H1 (cell line): Measurements from ENCODE around the gene COL27A1. TPM values are rescaled to one million over a fixed set of nuclear protein-coding genes. Genes with fewer than 3 reads are reported as not detected.

Experiments
- CTCF ChIA-PET: fragments of 300-600 bp; sonication (Branson Sonifier 250); formaldehyde crosslinking; loops from one replicate; lab custom pipeline; 2021; ENCODE audit not compliant: partially characterized antibody; lab: Charles Lee
- POLR2A ChIA-PET: fragments of 300-600 bp; sonication (Branson Sonifier 250); formaldehyde crosslinking; loops from one replicate; lab custom pipeline; 2021; ENCODE audit warnings: inconsistent platforms; ENCODE audit not compliant: partially characterized antibody; lab: Charles Lee
- DNase-seq, 2 experiments: peaks; one replicate each; pipeline versions ENCODE4 v3.0.0 to v3.0.0-alpha.2; 2010 to 2022; ENCODE audit warnings: low spot score in 2 of 2, low read depth in 1 of 2, mixed read lengths in 1 of 2
- FAIRE-seq: peaks from 2 replicates; lab custom pipeline; 2011; peaks lifted over from hg19 to GRCh38; lab: Jason Lieb, UNC
- H2AFZ ChIP-seq: 2 replicates; pipeline ENCODE4 v1.8.1; 2012; ENCODE audit warnings: low read length, inconsistent platforms
- H2AK5ac ChIP-seq: 2 replicates; pipeline ENCODE4 v1.6.1; 2013; ENCODE audit warnings: low read depth, low read length
- H2BK120ac ChIP-seq: replicated peaks from 2 replicates; pipeline ENCODE3; 2013; ENCODE audit warnings: low read depth, low read length, inconsistent platforms
- H2BK12ac ChIP-seq: 2 replicates; pipeline ENCODE4 v1.6.1; 2013; ENCODE audit warnings: low read depth, low read length
- H2BK15ac ChIP-seq: 2 replicates; pipeline ENCODE4 v1.6.1; 2013; ENCODE audit warnings: low read length
- H2BK20ac ChIP-seq: 2 replicates; pipeline ENCODE4 v1.6.1; 2013; ENCODE audit warnings: low read length
- H2BK5ac ChIP-seq: 2 replicates; pipeline ENCODE4 v1.6.1; 2013; ENCODE audit warnings: low read depth, low read length
- H3K14ac ChIP-seq: 2 replicates; pipeline ENCODE4 v1.6.1; 2013; ENCODE audit warnings: inconsistent platforms; ENCODE audit not compliant: insufficient read length
- H3K18ac ChIP-seq: 2 replicates; pipeline ENCODE4 v1.6.1; 2013; ENCODE audit warnings: low read length; ENCODE audit errors: extremely low read depth
- H3K23ac ChIP-seq: 2 replicates; pipeline ENCODE4 v1.6.1; 2013; ENCODE audit warnings: inconsistent platforms; ENCODE audit not compliant: insufficient read length
- H3K23me2 ChIP-seq: 2 replicates; pipeline ENCODE4 v1.6.1; 2013; ENCODE audit warnings: low read depth, low read length
- H3K27ac ChIP-seq: 2 replicates; pipeline ENCODE4 v1.6.1; 2011; ENCODE audit warnings: low read depth, low read length, inconsistent platforms
- H3K27me3 ChIP-seq, 4 experiments: replicated peaks in 1 of 4; 1 replicate in 1 of 4; 2 replicates in 3 of 4; pipeline versions ENCODE4 v1.6.1 to v1.8.1; 2011 to 2013; ENCODE audit warnings: low read length in 3 of 4, mild to moderate bottlenecking in 3 of 4, inconsistent platforms in 2 of 4, mixed read lengths in 2 of 4, moderate library complexity in 1 of 4; ENCODE audit not compliant: control insufficient read depth in 3 of 4, insufficient read depth in 3 of 4; ENCODE audit errors: extremely low read depth in 1 of 4
- H3K36me3 ChIP-seq, 4 experiments: 2 replicates each; pipeline versions ENCODE4 v1.6.1 to v1.8.1; 2011 to 2013; ENCODE audit warnings: mild to moderate bottlenecking in 4 of 4, low read length in 3 of 4, moderate library complexity in 2 of 4, control low read depth in 1 of 4, inconsistent platforms in 1 of 4; ENCODE audit not compliant: insufficient read depth in 4 of 4, control insufficient read depth in 2 of 4
- H3K4ac ChIP-seq: replicated peaks from 2 replicates; pipeline ENCODE3; 2013; ENCODE audit warnings: low read length, low read depth, mixed read lengths, inconsistent platforms; ENCODE audit not compliant: insufficient read length
- H3K4me1 ChIP-seq, 4 experiments: replicated peaks in 1 of 4; 1 replicate in 1 of 4; 2 replicates in 3 of 4; pipeline versions ENCODE4 v1.6.1 to v1.8.1; 2011 to 2013; ENCODE audit warnings: low read length in 3 of 4, inconsistent platforms in 2 of 4, mixed read lengths in 1 of 4; ENCODE audit not compliant: insufficient read depth in 4 of 4, control insufficient read depth in 3 of 4
- H3K4me2 ChIP-seq, 2 experiments: 2 replicates each; pipeline versions ENCODE4 v1.6.1 to v1.8.1; 2011 to 2013; ENCODE audit warnings: low read depth in 2 of 2, low read length in 2 of 2, control low read depth in 1 of 2, inconsistent platforms in 1 of 2, mild to moderate bottlenecking in 1 of 2; ENCODE audit not compliant: insufficient read depth in 1 of 2
- H3K4me3 ChIP-seq, 4 experiments: fragments of 200-600, 300-600 bp in 1 of 4; sonication (generic), shearing (Covaris generic), sonication (Bioruptor Twin) in 1 of 4; 2 replicates each; pipeline versions ENCODE4 v1.5.1 to v1.8.1; 2011 to 2016; ENCODE audit warnings: low read length in 4 of 4, low read depth in 3 of 4, control low read depth in 2 of 4, inconsistent platforms in 2 of 4, mild to moderate bottlenecking in 2 of 4, mixed read lengths in 1 of 4, moderate library complexity in 1 of 4; ENCODE audit not compliant: insufficient read depth in 2 of 4; ENCODE audit errors: extremely low read depth in 1 of 4
- H3K56ac ChIP-seq: replicated peaks from 2 replicates; pipeline ENCODE3; 2013; ENCODE audit warnings: low read depth, mild to moderate bottlenecking, mixed read lengths, low read length, inconsistent platforms; ENCODE audit not compliant: insufficient read length
- H3K79me1 ChIP-seq: 2 replicates; pipeline ENCODE4 v1.6.1; 2013; ENCODE audit warnings: low read depth, low read length, control low read depth
- H3K79me2 ChIP-seq, 2 experiments: 2 replicates each; pipeline versions ENCODE4 v1.6.1 to v1.8.1; 2012 to 2013; ENCODE audit warnings: low read length in 2 of 2, mild to moderate bottlenecking in 2 of 2, inconsistent platforms in 1 of 2; ENCODE audit not compliant: insufficient read depth in 2 of 2, control insufficient read depth in 1 of 2
- H3K9ac ChIP-seq, 4 experiments: replicated peaks in 1 of 4; 1 replicate in 1 of 4; 2 replicates in 3 of 4; pipeline versions ENCODE4 v1.6.1 to v1.8.1; 2011 to 2013; ENCODE audit warnings: low read depth in 3 of 4, low read length in 3 of 4, control low read depth in 2 of 4, mild to moderate bottlenecking in 2 of 4, moderate library complexity in 2 of 4, inconsistent platforms in 1 of 4; ENCODE audit errors: extremely low read depth in 1 of 4
- H3K9me3 ChIP-seq, 2 experiments: 2 replicates each; pipeline versions ENCODE4 v1.6.1 to v1.8.1; 2012 to 2013; ENCODE audit warnings: mild to moderate bottlenecking in 2 of 2, moderate library complexity in 2 of 2, control low read depth in 1 of 2, inconsistent platforms in 1 of 2, low read depth in 1 of 2, low read length in 1 of 2, mixed read lengths in 1 of 2; ENCODE audit not compliant: insufficient read depth in 2 of 2
- H4K20me1 ChIP-seq, 2 experiments: replicated peaks in 1 of 2; 2 replicates each; pipeline versions ENCODE3 to v1.8.1; 2011 to 2013; ENCODE audit warnings: inconsistent platforms in 2 of 2, low read length in 2 of 2, mild to moderate bottlenecking in 1 of 2; ENCODE audit not compliant: insufficient read depth in 2 of 2, control insufficient read depth in 1 of 2
- H4K5ac ChIP-seq: 2 replicates; pipeline ENCODE4 v1.6.1; 2013; ENCODE audit warnings: low read length, low read depth, mixed read lengths, inconsistent platforms; ENCODE audit not compliant: insufficient read length
- H4K8ac ChIP-seq: 2 replicates; pipeline ENCODE4 v1.8.0; 2013; ENCODE audit warnings: mild to moderate bottlenecking, moderate library complexity, low read length, inconsistent platforms; ENCODE audit not compliant: insufficient read depth; ENCODE audit errors: extremely low read depth
- H4K91ac ChIP-seq: replicated peaks from 2 replicates; pipeline ENCODE3; 2013; ENCODE audit warnings: low read length, mixed read lengths, inconsistent platforms; ENCODE audit not compliant: insufficient read length
- ATF2 ChIP-seq: IDR thresholded peaks from 2 replicates; pipeline ENCODE4 v1.6.1; 2012; ENCODE audit warnings: low read length, inconsistent platforms
- BCL11A ChIP-seq, 2 experiments: IDR thresholded peaks; one replicate each; pipeline ENCODE4 v1.6.1; 2011; ENCODE audit warnings: low read depth in 2 of 2, low read length in 2 of 2, mild to moderate bottlenecking in 2 of 2
- EZH2 ChIP-seq: fragments of 200-600 bp; sonication (generic); IDR thresholded peaks from 2 replicates; pipeline ENCODE4 v1.7.1; 2012; ENCODE audit warnings: low read depth, mild to moderate bottlenecking, moderate library complexity, low read length, inconsistent platforms; ENCODE audit not compliant: severe bottlenecking
- FOSL1 ChIP-seq: IDR thresholded peaks from 2 replicates; pipeline ENCODE4 v1.6.1; 2011; ENCODE audit warnings: mild to moderate bottlenecking, low read depth, low read length, moderate library complexity; ENCODE audit not compliant: insufficient read depth
- HDAC2 ChIP-seq, 2 experiments: fragments of 300-600 bp in 1 of 2; sonication (generic) in 1 of 2; IDR thresholded peaks; 2 replicates each; pipeline ENCODE4 v1.6.1; 2011 to 2012; ENCODE audit warnings: low read depth in 2 of 2, low read length in 2 of 2, mild to moderate bottlenecking in 2 of 2, moderate library complexity in 2 of 2, borderline replicate concordance in 1 of 2, inconsistent platforms in 1 of 2
- POU5F1 ChIP-seq: IDR thresholded peaks from 2 replicates; pipeline ENCODE4 v1.6.1; 2011; ENCODE audit warnings: low read depth, mild to moderate bottlenecking, low read length, moderate library complexity
- RFX5 ChIP-seq: IDR thresholded peaks from 2 replicates; pipeline ENCODE4 v1.6.1; 2011; ENCODE audit warnings: low read depth, low read length, improper control_type of control experiment, borderline replicate concordance
- SIN3A ChIP-seq, 2 experiments: IDR thresholded peaks in 1 of 2; conservative IDR thresholded peaks in 1 of 2; 2 replicates each; pipeline ENCODE4 v1.6.1; 2011 to 2012; ENCODE audit warnings: low read length in 2 of 2, improper control_type of control experiment in 1 of 2, low read depth in 1 of 2, mild to moderate bottlenecking in 1 of 2
- SIX5 ChIP-seq: IDR thresholded peaks from 2 replicates; pipeline ENCODE4 v1.6.1; 2011; ENCODE audit warnings: mild to moderate bottlenecking, low read depth, low read length
- SP4 ChIP-seq: IDR thresholded peaks from 2 replicates; pipeline ENCODE4 v1.6.1; 2012; ENCODE audit warnings: low read length, inconsistent platforms
- WGBS, 2 experiments: shearing (Covaris generic) in 1 of 2; methylation state at CpG; one replicate each; pipeline versions ENCODE4 v1.1.6 to v1.1.7; 2013 to 2015; ENCODE audit warnings: low lambda C conversion rate in 2 of 2, mixed read lengths in 2 of 2, inconsistent platforms in 1 of 2, low coverage in 1 of 2, missing lambda C conversion rate in 1 of 2; ENCODE audit not compliant: insufficient replicate concordance in 2 of 2, insufficient coverage in 1 of 2, insufficient read length in 1 of 2; ENCODE audit errors: extremely low coverage in 1 of 2, missing lambda C conversion rate in 1 of 2; 5-methylcytosine and 5-hydroxymethylcytosine counted together
- polyA plus RNA-seq, 7 experiments: library from polyadenylated mRNA; depleted of rRNA in 3 of 7; stranded (reverse) in 5 of 7; unstranded in 2 of 7; fragments of >200 nt in 5 of 7; fragments of 200-250 nt in 2 of 7; gene quantifications; 1 replicate in 5 of 7; 2 replicates in 1 of 7; 4 replicates in 1 of 7; pipeline versions ENCODE4 v1.2.1 to v1.2.3, GENCODE V29; 2011 to 2013; ENCODE audit warnings: missing spikeins in 2 of 7, mixed read lengths in 2 of 7
- total RNA-seq: library from RNA; stranded (reverse); fragmentation: NEBNext Ultra II Directional; extraction: Animal tissue kit (Norgen Biotek cat#: 25700); gene quantifications from 2 replicates; pipeline ENCODE4 v1.2.1, GENCODE V29; 2021

Gene COL27A1
- total and polyA plus RNA-seq, 2 of the 8 experiments (the other 6 are each of a cell fraction or from before 2014, with no cell fraction given) = 15.1 to 22.8 TPM

- H2AFZ ChIP-seq = no peak overlapping the region
- no peak overlapping the region for H3K23ac ChIP-seq
- no peak overlapping the region for H2BK12ac ChIP-seq
- no peak overlapping the region for H2BK15ac ChIP-seq
- H3K9ac ChIP-seq = no peak overlapping the region
- no peak overlapping the region for H4K5ac ChIP-seq
- FAIRE-seq = no peak
- no peak overlapping the region for H3K4me3 ChIP-seq
- H3K56ac ChIP-seq = no peak overlapping the region
- H3K4ac ChIP-seq = no peak overlapping the region
- no peak overlapping the region for H3K4me2 ChIP-seq
- H3K14ac ChIP-seq = no peak overlapping the region
- 0 out of 7 replicates have a peak, but pooled peaks cover 0 to 2% (median 0%) of the 10 kb centered on the region in 4 experiments for H3K4me1 ChIP-seq
- POLR2A ChIA-PET = interaction anchor here (0.6 to 1.8 kb wide), 5 partner anchors 9 to 46 kb away, joined by 3 to 6 read pairs (median 3); no protein-coding TSS in a partner anchor
- no peaks in the 10 kb centered on the region for H3K79me2 ChIP-seq
- CTCF ChIA-PET = interaction anchor here (0.6 to 1.6 kb wide), 5 partner anchors 9 to 255 kb away, joined by 3 to 5 read pairs (median 3); no protein-coding TSS in a partner anchor
- H2BK20ac ChIP-seq = no peak overlapping the region
- H4K8ac ChIP-seq = no peak overlapping the region
- no peak overlapping the region for H2BK5ac ChIP-seq
- no peak overlapping the region for H2BK120ac ChIP-seq
- no peaks in the 10 kb centered on the region for H3K9me3 ChIP-seq
- DNase-seq = no peak
- no peak overlapping the region for H2AK5ac ChIP-seq
- no peak overlapping the region for H4K91ac ChIP-seq
- peaks cover 0 to 2% of the 10 kb centered on the region in 2 experiments for H4K20me1 ChIP-seq
- H3K79me1 ChIP-seq = no peaks in the 10 kb centered on the region
- peaks cover 10 to 36% (median 24%) of the 10 kb centered on the region in 4 experiments for H3K36me3 ChIP-seq
- H3K27ac ChIP-seq = no peak overlapping the region
- no peaks in the 10 kb centered on the region for H3K23me2 ChIP-seq
- 93% methylated on average over 22 of the region's 23 CpGs; no CpG with 5 or more reads in 1 of the 2 experiments for WGBS, 2 experiments
- H3K18ac ChIP-seq = no peak overlapping the region
- no peaks in the 10 kb centered on the region for H3K27me3 ChIP-seq
- no peak for TF ChIP-seq ATF2
- TF ChIP-seq SIX5 = no peak
- no peak for TF ChIP-seq SP4
- TF ChIP-seq EZH2 = no peak
- TF ChIP-seq HDAC2 (IDR thresholded peaks at IDR 0.05; ENCODE audit: borderline replicate concordance in 1 of 2, low read depth in 2 of 2, low read length in 2 of 2) = no peak
- TF ChIP-seq POU5F1 = no peak
- TF ChIP-seq SIN3A (conservative IDR thresholded peaks at IDR 0.05 in 1 of 2, IDR thresholded peaks at IDR 0.05 in 1 of 2; ENCODE audit: low read depth in 1 of 2, low read length in 2 of 2) = no peak
- no peak for TF ChIP-seq RFX5
- TF ChIP-seq BCL11A (IDR thresholded peaks at IDR 0.05; ENCODE audit: low read depth in 2 of 2, low read length in 2 of 2) = no peak
- no peak for TF ChIP-seq FOSL1
Measured at GRCh38 chr9:114336699-114337395, 181.5 kb downstream of the COL27A1 start.
